Measurements from ENCODE around the gene IGFBP6.
"Not testable (repeated sequence)": the region's sequence is repeated elsewhere in the genome, so short reads cannot be mapped to it uniquely, and the experiment has no call there.

The IGFBP6 gene

GRCh38 chr12:53094394-53094787 lies 3.1 kb upstream of the IGFBP6 start:
- in situ Hi-C loops (cut with MboI; ENCODE audit: low sequenced_read_pairs) = no loop called here

- in situ Hi-C loops (cut with MboI; ENCODE audit: low sequenced_read_pairs) = not testable (repeated sequence)
Observed at GRCh38 chr12:53094796-53095595, 2.5 kb upstream of the IGFBP6 start.

- in situ Hi-C loops (cut with MboI; ENCODE audit: low sequenced_read_pairs) = not testable (repeated sequence)
Observed at GRCh38 chr12:53095596-53095895, 1.9 kb upstream of the IGFBP6 start.

- in situ Hi-C loops (cut with MboI; ENCODE audit: low sequenced_read_pairs) = no loop called here
Observed at GRCh38 chr12:53096089-53096741, 1.3 kb upstream of the IGFBP6 start.

GRCh38 chr12:53096759-53097158 lies 708 bp upstream of the IGFBP6 start:
- in situ Hi-C loops (cut with MboI; ENCODE audit: low sequenced_read_pairs) = no loop called here

- in situ Hi-C loops (cut with MboI; ENCODE audit: low sequenced_read_pairs) = no loop called here
Observed at GRCh38 chr12:53097207-53097563, 282 bp upstream of the IGFBP6 start.

GRCh38 chr12:53098354-53098981 lies 1.0 kb downstream of the IGFBP6 start:
- in situ Hi-C loops (cut with MboI; ENCODE audit: low sequenced_read_pairs) = no loop called here

- in situ Hi-C loops (cut with MboI; ENCODE audit: low sequenced_read_pairs) = no loop called here
Observed at GRCh38 chr12:53099071-53099882, 1.8 kb downstream of the IGFBP6 start.

- in situ Hi-C loops (cut with MboI; ENCODE audit: low sequenced_read_pairs) = no loop called here
Observed at GRCh38 chr12:53100466-53101151, 3.1 kb downstream of the IGFBP6 start.

GRCh38 chr12:53101266-53101665 lies 3.8 kb downstream of the IGFBP6 start:
- in situ Hi-C loops (cut with MboI; ENCODE audit: low sequenced_read_pairs) = no loop called here

GRCh38 chr12:53101931-53102781 lies 4.7 kb downstream of the IGFBP6 start:
- in situ Hi-C loops (cut with MboI; ENCODE audit: low sequenced_read_pairs) = no loop called here

- in situ Hi-C loops (cut with MboI; ENCODE audit: low sequenced_read_pairs) = no loop called here
Observed at GRCh38 chr12:53102883-53103807, 5.7 kb downstream of the IGFBP6 start, which contains the start of gene SOAT2. TSS of gene SOAT2 (plus strand) at chr12:53103486. CDS start at chr12:53103578, 92 bp downstream.

- in situ Hi-C loops (cut with MboI; ENCODE audit: low sequenced_read_pairs) = no loop called here
Observed at GRCh38 chr12:53103860-53104305, 6.4 kb downstream of the IGFBP6 start.

- in situ Hi-C loops (cut with MboI; ENCODE audit: low sequenced_read_pairs) = no loop called here
Observed at GRCh38 chr12:53105256-53105655, 7.8 kb downstream of the IGFBP6 start.

GRCh38 chr12:53105712-53106439 lies 8.4 kb downstream of the IGFBP6 start:
- in situ Hi-C loops (cut with MboI; ENCODE audit: low sequenced_read_pairs) = no loop called here

GRCh38 chr12:53107122-53107521 lies 9.7 kb downstream of the IGFBP6 start:
- in situ Hi-C loops (cut with MboI; ENCODE audit: low sequenced_read_pairs) = no loop called here

- in situ Hi-C loops (cut with MboI; ENCODE audit: low sequenced_read_pairs) = not testable (repeated sequence)
Observed at GRCh38 chr12:53112431-53112830, 15.0 kb downstream of the IGFBP6 start.

GRCh38 chr12:53113136-53113705 lies 15.8 kb downstream of the IGFBP6 start:
- in situ Hi-C loops (cut with MboI; ENCODE audit: low sequenced_read_pairs) = no loop called here
